WTC11 (cell line): ENCODE results near the gene HOXD1. TPM values are rescaled to one million over a fixed set of nuclear protein-coding genes. Genes with fewer than 3 reads are reported as not detected.

ENCODE experiments used
- ATAC-seq: fragments of 200-7000 bp; cut with Tn5 transposase; 2 replicates; pipeline ENCODE4 v1.10.0; 2021; ENCODE audit warnings: mild to moderate bottlenecking, moderate library complexity
- CTCF ChIA-PET: fragments of 300-600 bp; sonication (Branson Sonifier 250); formaldehyde crosslinking; loops from one replicate; lab custom pipeline; 2021; ENCODE audit warnings: antibody characterized with exemption; lab: Charles Lee
- POLR2A ChIA-PET: fragments of 350-600 bp; sonication (Branson Sonifier 250); formaldehyde crosslinking; loops from one replicate; lab custom pipeline; 2021; ENCODE audit warnings: antibody characterized with exemption; lab: Charles Lee
- DNase-seq: peaks from one replicate; pipeline ENCODE4 v3.0.0; 2021; ENCODE audit warnings: low spot score
- H3K27ac Mint-ChIP-seq: 2 replicates; pipeline ENCODE4 v1.8.0; 2021; ENCODE audit warnings: mixed read lengths
- H3K27me3 Mint-ChIP-seq: 2 replicates; pipeline ENCODE4 v1.8.0; 2021; ENCODE audit warnings: low read depth, mild to moderate bottlenecking, moderate library complexity, mixed read lengths
- H3K36me3 Mint-ChIP-seq: 2 replicates; pipeline ENCODE4 v1.8.0; 2021; ENCODE audit warnings: mixed read lengths
- H3K4me1 Mint-ChIP-seq: 2 replicates; pipeline ENCODE4 v1.8.0; 2022; ENCODE audit warnings: mixed read lengths
- H3K4me3 Mint-ChIP-seq: 2 replicates; pipeline ENCODE4 v1.8.0; 2021; ENCODE audit warnings: mild to moderate bottlenecking, moderate library complexity, mixed read lengths
- H3K9me3 Mint-ChIP-seq: 2 replicates; pipeline ENCODE4 v1.8.0; 2021; ENCODE audit warnings: mixed read lengths
- CREM ChIP-seq: sonication (generic); formaldehyde crosslinking; IDR thresholded peaks from 2 replicates; pipeline ENCODE4 v1.8.1; 2022; ENCODE audit warnings: mild to moderate bottlenecking, missing genetic modification reagents, moderate library complexity
- FOXK1 ChIP-seq: sonication (generic); formaldehyde crosslinking; IDR thresholded peaks from 2 replicates; pipeline ENCODE4 v1.8.0; 2022; ENCODE audit warnings: mild to moderate bottlenecking, moderate library complexity, missing genetic modification reagents
- GTF2I ChIP-seq: fragments of 250-450 bp; sonication (Bioruptor Pico); conservative IDR thresholded peaks from 2 replicates; pipeline ENCODE4 v1.4.0; 2021; ENCODE audit warnings: mild to moderate bottlenecking
- NR1H2 ChIP-seq: sonication (generic); formaldehyde crosslinking; IDR thresholded peaks from 2 replicates; pipeline ENCODE4 v1.9.0; 2021; ENCODE audit warnings: mild to moderate bottlenecking, moderate library complexity, missing genetic modification reagents
- NR3C1 ChIP-seq: sonication (generic); formaldehyde crosslinking; conservative IDR thresholded peaks from 2 replicates; pipeline ENCODE4 v1.8.1; 2023; ENCODE audit warnings: low read depth, mild to moderate bottlenecking, missing genetic modification reagents
- total RNA-seq: library from RNA; stranded (reverse); gene quantifications from 3 replicates; pipeline ENCODE4 v1.2.3, GENCODE V29; 2021
- TF ChIP-seq, protein P1 (sequence below): fragments of 250-450 bp; sonication (Bioruptor Pico); IDR thresholded peaks from 2 replicates; pipeline ENCODE4 v1.9.0; 2021; ENCODE audit warnings: mild to moderate bottlenecking, borderline replicate concordance
- TF ChIP-seq, protein P2 (sequence below): sonication (generic); formaldehyde crosslinking; IDR thresholded peaks from 2 replicates; pipeline ENCODE4 v1.8.1; 2022; ENCODE audit warnings: low read depth, missing genetic modification reagents, borderline replicate concordance
- TF ChIP-seq, protein P3 (sequence below): sonication (generic); formaldehyde crosslinking; IDR thresholded peaks from 2 replicates; pipeline ENCODE4 v1.8.0; 2023; ENCODE audit warnings: missing genetic modification reagents, mild to moderate bottlenecking, borderline replicate concordance
- TF ChIP-seq, protein P4 (sequence below): fragments of 250-450 bp; sonication (Bioruptor Pico); conservative IDR thresholded peaks from 2 replicates; pipeline ENCODE4 v1.9.0; 2021; ENCODE audit warnings: mild to moderate bottlenecking
- TF ChIP-seq, protein P5 (sequence below): fragments of 200-600 bp; IDR thresholded peaks from 2 replicates; pipeline ENCODE4 v1.8.0; 2022; ENCODE audit warnings: antibody characterized with exemption
- TF ChIP-seq, protein P6 (sequence below): sonication (generic); formaldehyde crosslinking; IDR thresholded peaks from 2 replicates; pipeline ENCODE4 v1.8.1; 2023; ENCODE audit warnings: mild to moderate bottlenecking, moderate library complexity, missing genetic modification reagents
- TF ChIP-seq, protein P7 (sequence below): sonication (generic); formaldehyde crosslinking; IDR thresholded peaks from 2 replicates; pipeline ENCODE4 v1.8.1; 2023; ENCODE audit warnings: mild to moderate bottlenecking, missing genetic modification reagents, moderate library complexity
- TF ChIP-seq, protein P8 (sequence below): sonication (generic); formaldehyde crosslinking; IDR thresholded peaks from 2 replicates; pipeline ENCODE4 v1.8.1; 2022; ENCODE audit warnings: low read depth, mild to moderate bottlenecking, moderate library complexity, missing genetic modification reagents, borderline replicate concordance
- TF ChIP-seq, protein P9 (sequence below): fragments of 250-450 bp; sonication (Bioruptor Pico); IDR thresholded peaks from 2 replicates; pipeline ENCODE4 v1.8.0; 2021; ENCODE audit warnings: mild to moderate bottlenecking

HOXD1 gene
- total RNA-seq, 1 experiment from 2014 or later: 0.22 TPM

DNA sequence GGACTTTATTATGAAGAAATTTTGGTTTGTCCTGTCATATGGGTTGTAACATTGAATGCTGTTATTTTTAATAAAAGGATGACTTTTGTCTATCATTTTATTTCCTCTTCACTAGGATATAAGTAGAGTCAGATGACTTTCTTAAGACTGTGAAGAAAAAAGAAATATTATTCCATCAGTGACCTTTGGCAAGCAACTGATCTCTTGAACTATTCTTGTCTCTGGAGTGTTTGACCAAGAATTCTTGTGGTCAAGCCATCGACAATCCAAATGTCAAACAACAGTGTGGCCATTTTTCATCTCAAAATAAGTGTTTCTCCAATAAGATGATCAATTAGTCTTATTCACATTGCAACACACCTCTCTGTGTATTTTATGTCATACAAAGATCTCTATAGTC is 24.9 kb downstream of the HOXD1 start:
- no peaks in the 10 kb centered on the region for H3K36me3 Mint-ChIP-seq
- POLR2A ChIA-PET: no interaction called here

More for the DNA sequence above, 24.9 kb downstream of the HOXD1 start:
- H3K4me3 Mint-ChIP-seq: no peak overlapping the region
- ATAC-seq (no peak), DNase-seq (no peak)
- CTCF ChIA-PET: no interaction called here
- no peaks in the 10 kb centered on the region for H3K4me1 Mint-ChIP-seq
- peaks cover 7% of the 10 kb centered on the region for H3K27me3 Mint-ChIP-seq
- H3K27ac Mint-ChIP-seq: no peak overlapping the region
- TF ChIP-seq, protein P1, sequence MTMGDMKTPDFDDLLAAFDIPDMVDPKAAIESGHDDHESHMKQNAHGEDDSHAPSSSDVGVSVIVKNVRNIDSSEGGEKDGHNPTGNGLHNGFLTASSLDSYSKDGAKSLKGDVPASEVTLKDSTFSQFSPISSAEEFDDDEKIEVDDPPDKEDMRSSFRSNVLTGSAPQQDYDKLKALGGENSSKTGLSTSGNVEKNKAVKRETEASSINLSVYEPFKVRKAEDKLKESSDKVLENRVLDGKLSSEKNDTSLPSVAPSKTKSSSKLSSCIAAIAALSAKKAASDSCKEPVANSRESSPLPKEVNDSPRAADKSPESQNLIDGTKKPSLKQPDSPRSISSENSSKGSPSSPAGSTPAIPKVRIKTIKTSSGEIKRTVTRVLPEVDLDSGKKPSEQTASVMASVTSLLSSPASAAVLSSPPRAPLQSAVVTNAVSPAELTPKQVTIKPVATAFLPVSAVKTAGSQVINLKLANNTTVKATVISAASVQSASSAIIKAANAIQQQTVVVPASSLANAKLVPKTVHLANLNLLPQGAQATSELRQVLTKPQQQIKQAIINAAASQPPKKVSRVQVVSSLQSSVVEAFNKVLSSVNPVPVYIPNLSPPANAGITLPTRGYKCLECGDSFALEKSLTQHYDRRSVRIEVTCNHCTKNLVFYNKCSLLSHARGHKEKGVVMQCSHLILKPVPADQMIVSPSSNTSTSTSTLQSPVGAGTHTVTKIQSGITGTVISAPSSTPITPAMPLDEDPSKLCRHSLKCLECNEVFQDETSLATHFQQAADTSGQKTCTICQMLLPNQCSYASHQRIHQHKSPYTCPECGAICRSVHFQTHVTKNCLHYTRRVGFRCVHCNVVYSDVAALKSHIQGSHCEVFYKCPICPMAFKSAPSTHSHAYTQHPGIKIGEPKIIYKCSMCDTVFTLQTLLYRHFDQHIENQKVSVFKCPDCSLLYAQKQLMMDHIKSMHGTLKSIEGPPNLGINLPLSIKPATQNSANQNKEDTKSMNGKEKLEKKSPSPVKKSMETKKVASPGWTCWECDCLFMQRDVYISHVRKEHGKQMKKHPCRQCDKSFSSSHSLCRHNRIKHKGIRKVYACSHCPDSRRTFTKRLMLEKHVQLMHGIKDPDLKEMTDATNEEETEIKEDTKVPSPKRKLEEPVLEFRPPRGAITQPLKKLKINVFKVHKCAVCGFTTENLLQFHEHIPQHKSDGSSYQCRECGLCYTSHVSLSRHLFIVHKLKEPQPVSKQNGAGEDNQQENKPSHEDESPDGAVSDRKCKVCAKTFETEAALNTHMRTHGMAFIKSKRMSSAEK (CRISPR knock-in tag): no peak
- no peak for TF ChIP-seq GTF2I (CRISPR knock-in tag)
- no peak for TF ChIP-seq NR1H2 (CRISPR knock-in tag)
- TF ChIP-seq, protein P2, sequence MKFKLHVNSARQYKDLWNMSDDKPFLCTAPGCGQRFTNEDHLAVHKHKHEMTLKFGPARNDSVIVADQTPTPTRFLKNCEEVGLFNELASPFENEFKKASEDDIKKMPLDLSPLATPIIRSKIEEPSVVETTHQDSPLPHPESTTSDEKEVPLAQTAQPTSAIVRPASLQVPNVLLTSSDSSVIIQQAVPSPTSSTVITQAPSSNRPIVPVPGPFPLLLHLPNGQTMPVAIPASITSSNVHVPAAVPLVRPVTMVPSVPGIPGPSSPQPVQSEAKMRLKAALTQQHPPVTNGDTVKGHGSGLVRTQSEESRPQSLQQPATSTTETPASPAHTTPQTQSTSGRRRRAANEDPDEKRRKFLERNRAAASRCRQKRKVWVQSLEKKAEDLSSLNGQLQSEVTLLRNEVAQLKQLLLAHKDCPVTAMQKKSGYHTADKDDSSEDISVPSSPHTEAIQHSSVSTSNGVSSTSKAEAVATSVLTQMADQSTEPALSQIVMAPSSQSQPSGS (CRISPR knock-in tag): no peak
- TF ChIP-seq, protein P3, sequence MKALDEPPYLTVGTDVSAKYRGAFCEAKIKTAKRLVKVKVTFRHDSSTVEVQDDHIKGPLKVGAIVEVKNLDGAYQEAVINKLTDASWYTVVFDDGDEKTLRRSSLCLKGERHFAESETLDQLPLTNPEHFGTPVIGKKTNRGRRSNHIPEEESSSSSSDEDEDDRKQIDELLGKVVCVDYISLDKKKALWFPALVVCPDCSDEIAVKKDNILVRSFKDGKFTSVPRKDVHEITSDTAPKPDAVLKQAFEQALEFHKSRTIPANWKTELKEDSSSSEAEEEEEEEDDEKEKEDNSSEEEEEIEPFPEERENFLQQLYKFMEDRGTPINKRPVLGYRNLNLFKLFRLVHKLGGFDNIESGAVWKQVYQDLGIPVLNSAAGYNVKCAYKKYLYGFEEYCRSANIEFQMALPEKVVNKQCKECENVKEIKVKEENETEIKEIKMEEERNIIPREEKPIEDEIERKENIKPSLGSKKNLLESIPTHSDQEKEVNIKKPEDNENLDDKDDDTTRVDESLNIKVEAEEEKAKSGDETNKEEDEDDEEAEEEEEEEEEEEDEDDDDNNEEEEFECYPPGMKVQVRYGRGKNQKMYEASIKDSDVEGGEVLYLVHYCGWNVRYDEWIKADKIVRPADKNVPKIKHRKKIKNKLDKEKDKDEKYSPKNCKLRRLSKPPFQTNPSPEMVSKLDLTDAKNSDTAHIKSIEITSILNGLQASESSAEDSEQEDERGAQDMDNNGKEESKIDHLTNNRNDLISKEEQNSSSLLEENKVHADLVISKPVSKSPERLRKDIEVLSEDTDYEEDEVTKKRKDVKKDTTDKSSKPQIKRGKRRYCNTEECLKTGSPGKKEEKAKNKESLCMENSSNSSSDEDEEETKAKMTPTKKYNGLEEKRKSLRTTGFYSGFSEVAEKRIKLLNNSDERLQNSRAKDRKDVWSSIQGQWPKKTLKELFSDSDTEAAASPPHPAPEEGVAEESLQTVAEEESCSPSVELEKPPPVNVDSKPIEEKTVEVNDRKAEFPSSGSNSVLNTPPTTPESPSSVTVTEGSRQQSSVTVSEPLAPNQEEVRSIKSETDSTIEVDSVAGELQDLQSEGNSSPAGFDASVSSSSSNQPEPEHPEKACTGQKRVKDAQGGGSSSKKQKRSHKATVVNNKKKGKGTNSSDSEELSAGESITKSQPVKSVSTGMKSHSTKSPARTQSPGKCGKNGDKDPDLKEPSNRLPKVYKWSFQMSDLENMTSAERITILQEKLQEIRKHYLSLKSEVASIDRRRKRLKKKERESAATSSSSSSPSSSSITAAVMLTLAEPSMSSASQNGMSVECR (CRISPR knock-in tag): no peak
- TF ChIP-seq, protein P4, sequence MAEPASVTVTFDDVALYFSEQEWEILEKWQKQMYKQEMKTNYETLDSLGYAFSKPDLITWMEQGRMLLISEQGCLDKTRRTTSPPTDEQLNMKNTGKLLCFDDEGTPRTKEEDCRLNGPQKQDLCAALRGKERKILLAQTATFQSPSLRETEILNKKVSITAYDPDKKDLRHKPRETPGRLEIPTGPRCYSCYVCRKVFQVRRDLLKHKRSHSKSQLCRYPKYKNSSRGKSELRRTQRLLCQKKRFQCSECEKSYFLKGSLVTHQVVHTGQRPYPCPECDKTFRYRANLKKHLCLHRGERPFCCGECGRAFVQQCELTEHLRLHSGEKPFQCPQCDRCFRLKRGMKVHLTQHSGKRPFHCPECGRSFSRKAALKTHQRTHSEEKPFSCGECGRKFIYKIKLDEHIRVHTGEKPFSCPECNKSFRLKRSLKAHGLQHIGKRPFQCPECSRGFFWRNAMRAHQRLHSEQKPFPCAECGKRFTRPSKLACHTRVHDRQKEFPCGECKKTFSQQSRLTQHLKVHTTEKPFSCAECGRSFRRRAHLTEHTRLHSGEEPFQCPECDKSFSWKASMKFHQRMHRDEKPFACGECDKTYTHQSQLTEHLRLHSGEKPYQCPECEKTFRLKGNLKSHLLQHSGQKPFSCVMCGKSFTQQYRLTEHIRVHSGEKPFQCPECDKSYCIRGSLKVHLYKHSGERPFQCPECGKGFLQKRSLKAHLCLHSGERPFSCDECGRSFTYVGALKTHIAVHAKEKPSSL: no peak
- TF ChIP-seq NR3C1 (CRISPR knock-in tag): no peak
- TF ChIP-seq, protein P5, sequence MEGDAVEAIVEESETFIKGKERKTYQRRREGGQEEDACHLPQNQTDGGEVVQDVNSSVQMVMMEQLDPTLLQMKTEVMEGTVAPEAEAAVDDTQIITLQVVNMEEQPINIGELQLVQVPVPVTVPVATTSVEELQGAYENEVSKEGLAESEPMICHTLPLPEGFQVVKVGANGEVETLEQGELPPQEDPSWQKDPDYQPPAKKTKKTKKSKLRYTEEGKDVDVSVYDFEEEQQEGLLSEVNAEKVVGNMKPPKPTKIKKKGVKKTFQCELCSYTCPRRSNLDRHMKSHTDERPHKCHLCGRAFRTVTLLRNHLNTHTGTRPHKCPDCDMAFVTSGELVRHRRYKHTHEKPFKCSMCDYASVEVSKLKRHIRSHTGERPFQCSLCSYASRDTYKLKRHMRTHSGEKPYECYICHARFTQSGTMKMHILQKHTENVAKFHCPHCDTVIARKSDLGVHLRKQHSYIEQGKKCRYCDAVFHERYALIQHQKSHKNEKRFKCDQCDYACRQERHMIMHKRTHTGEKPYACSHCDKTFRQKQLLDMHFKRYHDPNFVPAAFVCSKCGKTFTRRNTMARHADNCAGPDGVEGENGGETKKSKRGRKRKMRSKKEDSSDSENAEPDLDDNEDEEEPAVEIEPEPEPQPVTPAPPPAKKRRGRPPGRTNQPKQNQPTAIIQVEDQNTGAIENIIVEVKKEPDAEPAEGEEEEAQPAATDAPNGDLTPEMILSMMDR: no peak
- TF ChIP-seq, protein P6, sequence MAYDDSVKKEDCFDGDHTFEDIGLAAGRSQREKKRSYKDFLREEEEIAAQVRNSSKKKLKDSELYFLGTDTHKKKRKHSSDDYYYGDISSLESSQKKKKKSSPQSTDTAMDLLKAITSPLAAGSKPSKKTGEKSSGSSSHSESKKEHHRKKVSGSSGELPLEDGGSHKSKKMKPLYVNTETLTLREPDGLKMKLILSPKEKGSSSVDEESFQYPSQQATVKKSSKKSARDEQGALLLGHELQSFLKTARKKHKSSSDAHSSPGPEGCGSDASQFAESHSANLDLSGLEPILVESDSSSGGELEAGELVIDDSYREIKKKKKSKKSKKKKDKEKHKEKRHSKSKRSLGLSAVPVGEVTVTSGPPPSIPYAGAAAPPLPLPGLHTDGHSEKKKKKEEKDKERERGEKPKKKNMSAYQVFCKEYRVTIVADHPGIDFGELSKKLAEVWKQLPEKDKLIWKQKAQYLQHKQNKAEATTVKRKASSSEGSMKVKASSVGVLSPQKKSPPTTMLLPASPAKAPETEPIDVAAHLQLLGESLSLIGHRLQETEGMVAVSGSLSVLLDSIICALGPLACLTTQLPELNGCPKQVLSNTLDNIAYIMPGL (CRISPR knock-in tag): no peak
- TF ChIP-seq, protein P7, sequence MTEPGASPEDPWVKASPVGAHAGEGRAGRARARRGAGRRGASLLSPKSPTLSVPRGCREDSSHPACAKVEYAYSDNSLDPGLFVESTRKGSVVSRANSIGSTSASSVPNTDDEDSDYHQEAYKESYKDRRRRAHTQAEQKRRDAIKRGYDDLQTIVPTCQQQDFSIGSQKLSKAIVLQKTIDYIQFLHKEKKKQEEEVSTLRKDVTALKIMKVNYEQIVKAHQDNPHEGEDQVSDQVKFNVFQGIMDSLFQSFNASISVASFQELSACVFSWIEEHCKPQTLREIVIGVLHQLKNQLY (CRISPR knock-in tag): no peak
- no peak for TF ChIP-seq CREM
- no peak for TF ChIP-seq FOXK1 (CRISPR knock-in tag)
- TF ChIP-seq, protein P8, sequence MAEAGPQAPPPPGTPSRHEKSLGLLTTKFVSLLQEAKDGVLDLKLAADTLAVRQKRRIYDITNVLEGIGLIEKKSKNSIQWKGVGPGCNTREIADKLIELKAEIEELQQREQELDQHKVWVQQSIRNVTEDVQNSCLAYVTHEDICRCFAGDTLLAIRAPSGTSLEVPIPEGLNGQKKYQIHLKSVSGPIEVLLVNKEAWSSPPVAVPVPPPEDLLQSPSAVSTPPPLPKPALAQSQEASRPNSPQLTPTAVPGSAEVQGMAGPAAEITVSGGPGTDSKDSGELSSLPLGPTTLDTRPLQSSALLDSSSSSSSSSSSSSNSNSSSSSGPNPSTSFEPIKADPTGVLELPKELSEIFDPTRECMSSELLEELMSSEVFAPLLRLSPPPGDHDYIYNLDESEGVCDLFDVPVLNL (CRISPR knock-in tag): no peak
- TF ChIP-seq, protein P9, sequence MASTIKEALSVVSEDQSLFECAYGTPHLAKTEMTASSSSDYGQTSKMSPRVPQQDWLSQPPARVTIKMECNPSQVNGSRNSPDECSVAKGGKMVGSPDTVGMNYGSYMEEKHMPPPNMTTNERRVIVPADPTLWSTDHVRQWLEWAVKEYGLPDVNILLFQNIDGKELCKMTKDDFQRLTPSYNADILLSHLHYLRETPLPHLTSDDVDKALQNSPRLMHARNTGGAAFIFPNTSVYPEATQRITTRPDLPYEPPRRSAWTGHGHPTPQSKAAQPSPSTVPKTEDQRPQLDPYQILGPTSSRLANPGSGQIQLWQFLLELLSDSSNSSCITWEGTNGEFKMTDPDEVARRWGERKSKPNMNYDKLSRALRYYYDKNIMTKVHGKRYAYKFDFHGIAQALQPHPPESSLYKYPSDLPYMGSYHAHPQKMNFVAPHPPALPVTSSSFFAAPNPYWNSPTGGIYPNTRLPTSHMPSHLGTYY (CRISPR knock-in tag): no peak
- H3K9me3 Mint-ChIP-seq: no peaks in the 10 kb centered on the region; the same call in 1 of the 2 replicates
